OCI-LY1 (cell line): ENCODE data around the gene CNNM3.

Experiments
- H2AFZ ChIP-seq: fragments of 200-600 bp; sonication (generic), shearing (Covaris generic); 2 replicates; pipeline ENCODE4 v1.6.0; 2014; ENCODE audit warnings: antibody characterized with exemption, mild to moderate bottlenecking, low read length
- H3F3A ChIP-seq: fragments of 200-600 bp; sonication (generic), shearing (Covaris generic); 2 replicates; pipeline ENCODE4 v1.6.0; 2014; ENCODE audit warnings: mild to moderate bottlenecking, antibody characterized with exemption, low read length, moderate library complexity; ENCODE audit not compliant: insufficient read depth
- H3K27ac ChIP-seq: fragments of 200-600 bp; sonication (generic); 2 replicates; pipeline ENCODE4 v1.5.1; 2014; ENCODE audit warnings: low read length, mixed run types, mild to moderate bottlenecking, low read depth; ENCODE audit not compliant: poor library complexity, severe bottlenecking
- H3K27me3 ChIP-seq: fragments of 200-600 bp; sonication (generic); 2 replicates; pipeline ENCODE4 v1.6.0; 2014; ENCODE audit warnings: antibody characterized with exemption, mild to moderate bottlenecking, low read length, moderate library complexity; ENCODE audit not compliant: insufficient read depth
- H3K36me3 ChIP-seq: fragments of 200-600 bp; sonication (generic); 2 replicates; pipeline ENCODE4 v1.6.1; 2014; ENCODE audit warnings: mild to moderate bottlenecking, antibody characterized with exemption, low read length, moderate library complexity, mixed read lengths; ENCODE audit not compliant: insufficient read depth
- H3K4me1 ChIP-seq: fragments of 200-600 bp; sonication (generic); 2 replicates; pipeline ENCODE4 v1.5.1; 2014; ENCODE audit warnings: mild to moderate bottlenecking, low read length, moderate library complexity; ENCODE audit not compliant: insufficient read depth, severe bottlenecking
- H3K4me2 ChIP-seq: fragments of 200-600 bp; sonication (generic), shearing (Covaris generic); 2 replicates; pipeline ENCODE4 v1.6.1; 2014; ENCODE audit warnings: low read length
- H3K4me3 ChIP-seq: fragments of 200-600 bp; sonication (generic); 2 replicates; pipeline ENCODE4 v1.5.1; 2014; ENCODE audit warnings: low read length, low read depth, mild to moderate bottlenecking, mixed read lengths; ENCODE audit not compliant: poor library complexity, severe bottlenecking
- H3K79me2 ChIP-seq: fragments of 200-600 bp; shearing (Covaris generic); 2 replicates; pipeline ENCODE4 v1.6.1; 2016; ENCODE audit warnings: mixed run types, low read length, mixed read lengths; ENCODE audit not compliant: insufficient read depth
- H3K9ac ChIP-seq: fragments of 200-600 bp; sonication (generic), shearing (Covaris generic); 2 replicates; pipeline ENCODE4 v1.6.1; 2014; ENCODE audit warnings: mild to moderate bottlenecking, low read length, mixed read lengths
- H3K9me2 ChIP-seq: fragments of 200-600 bp; sonication (generic), shearing (Covaris generic); 2 replicates; pipeline ENCODE4 v1.6.1; 2014; ENCODE audit warnings: low read depth, mild to moderate bottlenecking, low read length, mixed read lengths
- H3K9me3 ChIP-seq: fragments of 200-600 bp; shearing (Covaris generic); 2 replicates; pipeline ENCODE4 v1.6.1; 2014; ENCODE audit warnings: low read length, mixed read lengths
- H4K20me1 ChIP-seq: fragments of 200-600 bp; sonication (generic), shearing (Covaris generic); 2 replicates; pipeline ENCODE4 v1.6.0; 2016; ENCODE audit warnings: mild to moderate bottlenecking, low read length; ENCODE audit not compliant: insufficient read depth
- CTCF ChIP-seq: fragments of 200-600 bp; sonication (generic), shearing (Covaris generic); IDR thresholded peaks from 2 replicates; pipeline ENCODE4 v1.5.1; 2017; ENCODE audit warnings: mild to moderate bottlenecking, antibody characterized with exemption, low read length, moderate library complexity, mixed read lengths
- EZH2 ChIP-seq: fragments of 200-600 bp; sonication (generic), shearing (Covaris generic); IDR thresholded peaks from 2 replicates; pipeline ENCODE4 v1.8.0; 2017; ENCODE audit warnings: borderline replicate concordance, mixed run types, mild to moderate bottlenecking, antibody characterized with exemption, low read length, moderate library complexity, mixed read lengths

The CNNM3 gene

GRCh38 chr2:96809951-96810782, 5.9 kb upstream of the CNNM3 start:
- Histone ChIP-seq H3K4me1 (peaks cover 12% of the 10 kb centered on the region), H3K27ac (no peak overlapping the region), H3K9me2 (no peaks in the 10 kb centered on the region), H3F3A (no peaks in the 10 kb centered on the region), H2AFZ (no peak overlapping the region), H3K79me2 (no peaks in the 10 kb centered on the region), H3K9me3 (no peaks in the 10 kb centered on the region), H3K9ac (no peak overlapping the region), H3K4me3 (no peak overlapping the region), H3K36me3 (no peaks in the 10 kb centered on the region; the same call in 1 of the 2 replicates), H3K27me3 (no peaks in the 10 kb centered on the region; the same call in 1 of the 2 replicates), H3K4me2 (no peak overlapping the region), H4K20me1 (no peaks in the 10 kb centered on the region)
- TF ChIP-seq EZH2 (no peak), CTCF (no peak)

GRCh38 chr2:96810783-96811192, 5.3 kb upstream of the CNNM3 start:
- Histone ChIP-seq H3K9me3 (no peaks in the 10 kb centered on the region), H3K79me2 (no peaks in the 10 kb centered on the region), H3K27me3 (no peaks in the 10 kb centered on the region; the same call in 1 of the 2 replicates), H3K4me3 (no peak overlapping the region), H3K4me1 (peaks cover 16% of the 10 kb centered on the region), H4K20me1 (no peaks in the 10 kb centered on the region), H3K9ac (no peak overlapping the region), H3K36me3 (no peaks in the 10 kb centered on the region; the same call in 1 of the 2 replicates), H3K4me2 (no peak overlapping the region), H2AFZ (no peak overlapping the region), H3K9me2 (no peaks in the 10 kb centered on the region), H3K27ac (no peak overlapping the region), H3F3A (no peaks in the 10 kb centered on the region)
- TF ChIP-seq EZH2 (no peak), CTCF (no peak)

DNA sequence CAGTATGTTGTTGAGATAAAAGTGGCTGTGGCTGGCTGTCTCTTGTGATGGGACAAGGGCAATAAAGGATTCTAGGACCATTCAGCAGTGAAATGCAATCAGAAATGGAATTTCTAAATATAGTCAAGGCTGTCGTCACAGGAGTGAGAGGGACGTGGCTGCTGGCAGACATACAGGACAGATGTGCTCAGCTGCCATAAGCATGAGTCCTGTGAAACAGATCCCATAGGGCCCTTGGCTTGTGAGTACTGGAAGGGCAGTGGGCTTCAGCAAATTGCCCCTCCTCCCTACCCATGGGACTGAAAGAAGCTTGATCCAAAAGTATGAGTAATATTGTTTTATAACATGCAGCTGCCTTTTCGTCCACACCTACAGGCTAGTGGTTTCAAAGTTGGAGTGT, 4.2 kb upstream of the CNNM3 start:
- H4K20me1 ChIP-seq, result no peaks in the 10 kb centered on the region
- no peak overlapping the region for H3K9ac ChIP-seq
- no peak overlapping the region for H3K27ac ChIP-seq

More for the DNA sequence above, 4.2 kb upstream of the CNNM3 start:
- Histone ChIP-seq H3K79me2 (no peaks in the 10 kb centered on the region), H3K9me3 (no peaks in the 10 kb centered on the region), H3K4me1 (peaks cover 8% of the 10 kb centered on the region), H3F3A (no peaks in the 10 kb centered on the region), H3K27me3 (no peaks in the 10 kb centered on the region), H2AFZ (no peak overlapping the region), H3K36me3 (no peaks in the 10 kb centered on the region), H3K4me2 (no peak overlapping the region), H3K4me3 (no peak overlapping the region), H3K9me2 (no peaks in the 10 kb centered on the region)
- TF ChIP-seq CTCF (no peak), EZH2 (no peak)
